ENCODE measurements around the gene ALG1L2. TPM values are rescaled to one million over a fixed set of nuclear protein-coding genes. Genes with fewer than 3 reads are reported as not detected.
"Not testable (repeated sequence)": the region's sequence is repeated elsewhere in the genome, so short reads cannot be mapped to it uniquely, and the experiment has no call there.

Gene ALG1L2
- polyA plus RNA-seq, 1 donor from 2014 or later: not detected

GRCh38 chr3:130077636-130078035, 4.0 kb upstream of the ALG1L2 start:
- H3K9me3 ChIP-seq (ENCODE audit: low read length): no peaks in the 10 kb centered on the region
- TF ChIP-seq POLR2AphosphoS5 (IDR thresholded peaks at IDR 0.05) (no peak), EP300 (conservative IDR thresholded peaks at IDR 0.05; ENCODE audit: poor library complexity, severe bottlenecking) (no peak), REST (IDR thresholded peaks at IDR 0.05; ENCODE audit: borderline replicate concordance) (no peak), EZH2 (IDR thresholded peaks at IDR 0.05; ENCODE audit: borderline replicate concordance, insufficient read depth, low read length, poor library complexity, severe bottlenecking) (no peak), MXI1 (conservative IDR thresholded peaks at IDR 0.05; ENCODE audit: poor library complexity, severe bottlenecking) (no peak), CTCF (IDR thresholded peaks at IDR 0.05; ENCODE audit: poor library complexity, severe bottlenecking) (no peak)
- H3F3A ChIP-seq (ENCODE audit: insufficient read depth, low read length, poor library complexity, severe bottlenecking): no peaks in the 10 kb centered on the region
- no peaks in the 10 kb centered on the region for H3K27me3 ChIP-seq (ENCODE audit: insufficient read depth, low read depth, low read length)
- no peak overlapping the region for H2AFZ ChIP-seq (ENCODE audit: low read depth, low read length)
- no peaks in the 10 kb centered on the region for H3K79me2 ChIP-seq (replicated peaks; ENCODE audit: insufficient read depth, low read length)
- H3K9me2 ChIP-seq (ENCODE audit: insufficient read depth, low read length): no peaks in the 10 kb centered on the region
- no peak overlapping the region for H3K4me3 ChIP-seq (ENCODE audit: low read length)
- no peaks in the 10 kb centered on the region for H3K36me3 ChIP-seq (ENCODE audit: insufficient read depth, low read length)
- H3K4me2 ChIP-seq (ENCODE audit: low read length): no peak overlapping the region
- no peaks in the 10 kb centered on the region for H4K20me1 ChIP-seq (ENCODE audit: insufficient read depth)
- H3K27ac ChIP-seq (ENCODE audit: low read length): no peak overlapping the region
- no peak overlapping the region for H3K9ac ChIP-seq (ENCODE audit: low read length)

- H3K27me3 ChIP-seq (ENCODE audit: insufficient read depth, low read depth, low read length); H3K9me3 ChIP-seq (ENCODE audit: low read length); H3K9me2 ChIP-seq (ENCODE audit: insufficient read depth, low read length); H4K20me1 ChIP-seq (ENCODE audit: insufficient read depth); H3F3A ChIP-seq (ENCODE audit: insufficient read depth, low read length, poor library complexity, severe bottlenecking); H2AFZ ChIP-seq (ENCODE audit: low read depth, low read length); H3K4me3 ChIP-seq (ENCODE audit: low read length); H3K79me2 ChIP-seq (replicated peaks; ENCODE audit: insufficient read depth, low read length); H3K4me2 ChIP-seq (ENCODE audit: low read length); H3K36me3 ChIP-seq (ENCODE audit: insufficient read depth, low read length); H3K27ac ChIP-seq (ENCODE audit: low read length); H3K9ac ChIP-seq (ENCODE audit: low read length): not testable (repeated sequence)
These were observed 1.9 kb downstream of the ALG1L2 start for GRCh38 chr3:130083363-130084090.

GRCh38 chr3:130084436-130084980, 2.9 kb downstream of the ALG1L2 start:
- Histone ChIP-seq H3F3A (ENCODE audit: insufficient read depth, low read length, poor library complexity, severe bottlenecking) (no peaks in the 10 kb centered on the region), H3K27me3 (ENCODE audit: insufficient read depth, low read depth, low read length) (no peaks in the 10 kb centered on the region), H3K9me3 (ENCODE audit: low read length) (no peaks in the 10 kb centered on the region), H3K4me2 (ENCODE audit: low read length) (no peak overlapping the region), H3K9ac (ENCODE audit: low read length) (no peak overlapping the region), H4K20me1 (ENCODE audit: insufficient read depth) (no peaks in the 10 kb centered on the region), H3K9me2 (ENCODE audit: insufficient read depth, low read length) (no peaks in the 10 kb centered on the region), H3K79me2 (replicated peaks; ENCODE audit: insufficient read depth, low read length) (no peaks in the 10 kb centered on the region), H3K4me3 (ENCODE audit: low read length) (no peak overlapping the region), H3K27ac (ENCODE audit: low read length) (no peak overlapping the region), H3K36me3 (ENCODE audit: insufficient read depth, low read length) (no peaks in the 10 kb centered on the region), H2AFZ (ENCODE audit: low read depth, low read length) (no peak overlapping the region)
- TF ChIP-seq POLR2AphosphoS5 (IDR thresholded peaks at IDR 0.05) (no peak), CTCF (IDR thresholded peaks at IDR 0.05; ENCODE audit: poor library complexity, severe bottlenecking) (no peak), TAF1 (IDR thresholded peaks at IDR 0.05; ENCODE audit: low read depth) (no peak), SMC3 (conservative IDR thresholded peaks at IDR 0.05; ENCODE audit: poor library complexity) (no peak), MXI1 (conservative IDR thresholded peaks at IDR 0.05; ENCODE audit: poor library complexity, severe bottlenecking) (no peak), EP300 (conservative IDR thresholded peaks at IDR 0.05; ENCODE audit: poor library complexity, severe bottlenecking) (no peak), EZH2 (IDR thresholded peaks at IDR 0.05; ENCODE audit: borderline replicate concordance, insufficient read depth, low read length, poor library complexity, severe bottlenecking) (no peak), REST (IDR thresholded peaks at IDR 0.05; ENCODE audit: borderline replicate concordance) (no peak), RAD21 (conservative IDR thresholded peaks at IDR 0.05) (no peak)

All from neural cell (in vitro differentiated cells).